Upper lobe of left lung (tissue), 6 donors: ENCODE data around the gene STAMBP. TPM values are rescaled to one million over a fixed set of nuclear protein-coding genes. Genes with fewer than 3 reads are reported as not detected.

Source experiments
- ATAC-seq, 2 donors: fragments of 200-7000 bp; cut with Tn5 transposase; one replicate each; pipeline ENCODE4 v1.9.1; 2022; ENCODE audit warnings: mild to moderate bottlenecking in 2 of 2, moderate library complexity in 2 of 2; ENCODE audit not compliant: low FRiP score in 2 of 2
- DNase-seq, 2 donors: peaks; one replicate each; pipeline ENCODE4 v3.0.0-alpha.2; 2019 to 2020
- H3K27ac ChIP-seq, 4 donors: fragments of 200-600 bp; sonication (generic); one replicate each; pipeline ENCODE4 v1.5.1; 2016 to 2019
- H3K27me3 ChIP-seq, 4 donors: fragments of 200-600 bp; sonication (generic); one replicate each; pipeline ENCODE4 v1.5.1; 2017 to 2019
- H3K36me3 ChIP-seq, 4 donors: fragments of 200-600 bp; sonication (generic); one replicate each; pipeline ENCODE4 v1.5.1; 2016 to 2019
- H3K4me1 ChIP-seq, 4 donors: fragments of 200-600 bp; sonication (generic); one replicate each; pipeline ENCODE4 v1.5.1; 2018 to 2019
- H3K4me3 ChIP-seq, 4 donors: fragments of 200-600 bp; sonication (generic); one replicate each; pipeline ENCODE4 v1.5.1; 2017 to 2019; ENCODE audit warnings: mild to moderate bottlenecking in 2 of 4, moderate library complexity in 1 of 4
- H3K9me3 ChIP-seq, 4 donors: fragments of 200-600 bp; sonication (generic); one replicate each; pipeline ENCODE4 v1.5.1; 2018 to 2019
- EP300 ChIP-seq, 4 donors: sonication (generic); formaldehyde crosslinking; IDR thresholded peaks; one replicate each; pipeline ENCODE4 v1.5.1; 2017; ENCODE audit warnings: antibody characterized with exemption in 4 of 4, control low read depth in 2 of 4
- POLR2A ChIP-seq, 4 donors: fragments of 450-650 bp; IDR thresholded peaks; one replicate each; pipeline ENCODE4 v1.5.1; 2016 to 2017; ENCODE audit warnings: antibody characterized with exemption in 4 of 4, mild to moderate bottlenecking in 2 of 4
- POLR2AphosphoS5 ChIP-seq, 2 donors: sonication (generic); formaldehyde crosslinking; IDR thresholded peaks; one replicate each; pipeline ENCODE4 v1.5.1; 2017; ENCODE audit warnings: antibody characterized with exemption in 2 of 2
- WGBS, 2 donors: methylation state at CpG; one replicate each; pipeline ENCODE4 v1.1.5; 2017 to 2018; 5-methylcytosine and 5-hydroxymethylcytosine counted together
- total RNA-seq, 6 donors: library from RNA; depleted of rRNA in 4 of 6; stranded (reverse); fragments of >200 nt in 4 of 6; gene quantifications; one replicate each; pipeline versions ENCODE4 v1.1.0 to v1.2.1, GENCODE V29; 2016 to 2021
- TF ChIP-seq, protein P1 (sequence below), 6 experiments: fragments of 450-650 bp in 4 of 6; fragments of 200-600 bp in 2 of 6; sonication (generic) in 2 of 6; IDR thresholded peaks; one replicate each; pipeline ENCODE4 v1.5.1; 2016 to 2019; ENCODE audit warnings: antibody characterized with exemption in 6 of 6
- donor health status: DM: no; HTN: no; CAD: no; lungs with moderate emphysema.
- donor health status: DM: no; HTN: yes; CAD: no; lungs with severe emphysema.

STAMBP gene
- total RNA-seq, 6 donors from 2014 or later, result 22.8 to 41.7 (median 28.3) TPM

DNA sequence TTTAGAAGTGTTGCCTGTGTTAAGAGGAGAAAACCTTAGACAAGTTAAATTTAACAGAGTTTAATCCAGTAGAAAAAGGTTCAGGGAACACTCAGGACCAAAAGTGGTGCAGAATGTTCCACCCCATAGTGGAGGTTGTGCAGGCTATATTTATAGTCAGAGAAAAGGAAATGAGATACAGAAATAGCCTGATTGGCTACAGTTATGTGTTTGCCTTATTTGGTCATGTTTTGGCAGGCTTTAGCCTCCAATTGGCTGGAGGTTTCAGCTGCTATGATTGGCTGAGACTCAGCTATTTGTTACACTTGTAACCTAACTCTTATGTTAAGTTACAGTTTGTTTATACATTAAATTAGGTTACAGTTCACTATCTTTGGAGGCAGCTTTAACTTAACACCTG is 4.2 kb downstream of the STAMBP start:
- Histone ChIP-seq H3K36me3 (peaks cover 3 to 33% (median 10%) of the 10 kb centered on the region in 4 donors), H3K27ac (no peak overlapping the region), H3K4me3 (no peak overlapping the region), H3K9me3 (no peaks in the 10 kb centered on the region), H3K4me1 (peaks cover 10 to 26% (median 15%) of the 10 kb centered on the region in 4 donors), H3K27me3 (no peaks in the 10 kb centered on the region)
- DNase-seq, result no peak
- no peak for ATAC-seq
- TF ChIP-seq POLR2A (IDR thresholded peaks at IDR 0.05) (no peak), POLR2AphosphoS5 (IDR thresholded peaks at IDR 0.05) (no peak), EP300 (IDR thresholded peaks at IDR 0.05) (no peak)
- TF ChIP-seq, protein P1, sequence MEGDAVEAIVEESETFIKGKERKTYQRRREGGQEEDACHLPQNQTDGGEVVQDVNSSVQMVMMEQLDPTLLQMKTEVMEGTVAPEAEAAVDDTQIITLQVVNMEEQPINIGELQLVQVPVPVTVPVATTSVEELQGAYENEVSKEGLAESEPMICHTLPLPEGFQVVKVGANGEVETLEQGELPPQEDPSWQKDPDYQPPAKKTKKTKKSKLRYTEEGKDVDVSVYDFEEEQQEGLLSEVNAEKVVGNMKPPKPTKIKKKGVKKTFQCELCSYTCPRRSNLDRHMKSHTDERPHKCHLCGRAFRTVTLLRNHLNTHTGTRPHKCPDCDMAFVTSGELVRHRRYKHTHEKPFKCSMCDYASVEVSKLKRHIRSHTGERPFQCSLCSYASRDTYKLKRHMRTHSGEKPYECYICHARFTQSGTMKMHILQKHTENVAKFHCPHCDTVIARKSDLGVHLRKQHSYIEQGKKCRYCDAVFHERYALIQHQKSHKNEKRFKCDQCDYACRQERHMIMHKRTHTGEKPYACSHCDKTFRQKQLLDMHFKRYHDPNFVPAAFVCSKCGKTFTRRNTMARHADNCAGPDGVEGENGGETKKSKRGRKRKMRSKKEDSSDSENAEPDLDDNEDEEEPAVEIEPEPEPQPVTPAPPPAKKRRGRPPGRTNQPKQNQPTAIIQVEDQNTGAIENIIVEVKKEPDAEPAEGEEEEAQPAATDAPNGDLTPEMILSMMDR (IDR thresholded peaks at IDR 0.05), result no peak

DNA sequence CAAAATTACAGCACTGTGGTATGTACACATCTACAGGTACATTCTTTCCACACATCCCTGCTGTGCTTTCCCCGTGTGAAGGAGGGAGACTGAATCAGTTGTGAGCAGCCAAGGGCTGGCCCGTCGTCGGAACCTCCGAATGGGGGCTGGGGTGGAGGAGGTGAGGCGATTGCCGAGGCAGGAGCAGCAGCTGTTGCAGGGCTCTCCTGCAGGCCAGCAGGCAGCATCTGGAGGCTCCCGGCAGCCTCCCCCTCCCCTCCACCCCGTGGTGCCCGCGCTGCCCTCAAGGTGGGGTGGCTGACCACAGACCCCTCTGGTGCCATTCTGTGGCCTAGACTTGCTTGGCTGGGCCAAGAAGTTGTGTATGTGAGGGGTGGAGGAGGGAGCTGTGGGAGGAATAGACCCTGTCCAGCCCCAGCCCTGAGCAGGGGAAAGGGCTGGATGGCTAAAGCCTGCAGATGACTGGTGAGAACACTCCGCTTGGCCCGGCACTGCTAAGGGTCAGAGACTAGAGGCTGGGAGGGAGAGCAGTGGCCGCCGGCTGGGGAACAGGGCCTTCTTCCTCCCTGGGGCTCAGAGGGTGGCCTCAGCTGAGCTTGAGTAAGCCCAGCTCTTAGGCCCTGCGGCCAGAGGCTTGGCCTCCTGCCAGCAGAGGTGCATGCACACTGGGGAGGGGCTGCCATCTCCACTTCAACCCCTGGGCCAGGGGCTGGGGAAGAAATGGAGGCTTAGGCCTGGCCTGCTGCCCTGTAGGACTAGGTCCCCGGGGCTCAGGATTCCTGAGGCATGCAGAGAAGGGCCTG is 7.6 kb downstream of the STAMBP start:
- ATAC-seq, result peak; percentile 10 to 35
- H3K27ac ChIP-seq, result peak overlapping the region in 1 of 4 donors; percentile 27
- H3K4me1 ChIP-seq, result peaks cover 3 to 8% (median 6%) of the 10 kb centered on the region in 4 donors
- WGBS, 2 donors, result 78 to 88% methylated on average over 10 to 17 of the region's 17 CpGs
- H3K36me3 ChIP-seq, result peaks cover 3 to 35% (median 10%) of the 10 kb centered on the region in 4 donors
- H3K27me3 ChIP-seq, result no peaks in the 10 kb centered on the region
- TF ChIP-seq POLR2A (IDR thresholded peaks at IDR 0.05) (no peak), EP300 (IDR thresholded peaks at IDR 0.05) (no peak), POLR2AphosphoS5 (IDR thresholded peaks at IDR 0.05) (no peak)
- TF ChIP-seq, protein P1 (IDR thresholded peaks at IDR 0.05), result no peak
- peak in 1 of 2 donors; percentile 71 for DNase-seq
- H3K9me3 ChIP-seq, result no peaks in the 10 kb centered on the region
- no peak overlapping the region for H3K4me3 ChIP-seq

DNA sequence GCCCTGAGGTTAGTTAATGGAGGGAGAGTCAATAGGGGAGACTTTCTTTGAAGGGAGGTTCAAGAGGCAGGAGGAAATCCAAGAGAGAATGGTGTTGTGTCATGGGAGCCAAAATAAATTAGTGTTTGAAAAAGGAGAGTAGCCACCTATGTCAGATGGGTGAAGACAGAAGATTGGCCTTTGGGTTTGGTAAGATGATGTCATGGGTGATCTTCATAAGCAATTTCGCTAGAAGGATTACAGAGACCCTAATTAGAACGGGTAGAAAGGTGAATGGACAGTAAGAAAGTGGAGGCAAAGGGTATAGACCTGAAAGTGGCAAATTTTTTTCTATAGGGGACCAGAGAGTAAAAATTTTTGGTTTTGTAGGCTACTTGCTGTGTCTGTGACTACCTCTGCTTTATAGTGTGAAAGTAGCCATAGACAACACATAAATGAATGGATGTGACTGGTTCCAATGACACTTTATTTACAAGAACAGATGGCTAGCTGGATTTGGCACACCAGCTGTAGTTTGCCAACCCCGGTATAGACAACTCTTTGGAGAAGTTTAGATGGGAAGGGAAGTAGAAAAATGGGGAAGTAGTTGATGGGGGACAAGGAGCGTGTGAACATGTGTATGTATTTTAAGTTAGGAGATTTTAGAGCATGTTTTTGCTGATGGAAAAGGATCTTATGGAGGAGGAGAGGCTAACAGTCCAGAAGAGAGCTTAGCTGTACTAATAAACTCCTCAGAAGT is 9.3 kb downstream of the STAMBP start:
- Histone ChIP-seq H3K27me3 (no peaks in the 10 kb centered on the region), H3K9me3 (no peaks in the 10 kb centered on the region), H3K27ac (no peak overlapping the region), H3K4me3 (no peak overlapping the region), H3K4me1 (peaks cover 3 to 7% (median 5%) of the 10 kb centered on the region in 4 donors), H3K36me3 (peaks cover 0 to 21% (median 8%) of the 10 kb centered on the region in 4 donors)
- ATAC-seq (peak in 1 of 2 donors; percentile 55), DNase-seq (no peak)
- TF ChIP-seq EP300 (IDR thresholded peaks at IDR 0.05) (no peak), POLR2AphosphoS5 (IDR thresholded peaks at IDR 0.05) (no peak), POLR2A (IDR thresholded peaks at IDR 0.05) (no peak)
- TF ChIP-seq, protein P1 (IDR thresholded peaks at IDR 0.05), result no peak
- WGBS, 2 donors, result 72 to 81% methylated on average over 4 of the region's 4 CpGs

DNA sequence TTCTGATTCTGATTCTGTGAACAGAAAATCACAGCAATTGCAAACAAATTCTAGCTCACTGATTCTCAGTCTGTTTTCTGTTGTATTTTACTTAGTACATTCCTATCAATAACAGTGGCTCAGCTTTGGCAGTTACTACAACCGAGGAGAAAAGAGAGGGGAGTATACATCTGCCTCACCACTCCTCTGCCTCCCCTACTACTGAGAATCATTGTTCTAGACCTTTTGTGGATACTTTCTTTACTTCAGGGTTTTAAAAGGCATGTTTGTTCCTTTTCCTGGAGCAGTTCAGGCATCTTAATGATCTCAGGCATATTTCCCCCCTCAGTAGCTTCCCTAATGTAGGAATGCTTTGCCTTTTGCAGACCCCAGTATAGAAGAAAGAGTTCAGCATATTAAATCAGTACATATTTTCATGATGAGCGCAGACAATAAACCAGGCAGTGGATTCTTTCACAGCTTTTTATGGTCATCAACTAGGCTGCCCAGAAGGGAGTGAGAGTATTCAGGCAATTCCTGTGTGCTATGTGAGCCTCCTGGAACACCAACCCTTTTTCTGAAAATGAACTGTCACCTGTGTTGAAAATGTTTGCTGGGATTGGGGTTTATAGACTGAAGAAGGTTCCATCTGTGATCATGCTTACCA is 10.3 kb downstream of the STAMBP start:
- H3K27me3 ChIP-seq, result no peaks in the 10 kb centered on the region
- DNase-seq (no peak), ATAC-seq (no peak)
- 68 to 73% methylated on average over 2 of the region's 2 CpGs for WGBS, 2 donors
- TF ChIP-seq POLR2AphosphoS5 (IDR thresholded peaks at IDR 0.05) (no peak), EP300 (IDR thresholded peaks at IDR 0.05) (no peak), POLR2A (IDR thresholded peaks at IDR 0.05) (no peak)
- TF ChIP-seq, protein P1 (IDR thresholded peaks at IDR 0.05), result no peak
- H3K36me3 ChIP-seq, result peaks cover 0 to 16% (median 6%) of the 10 kb centered on the region in 4 donors
- no peaks in the 10 kb centered on the region for H3K9me3 ChIP-seq
- H3K4me1 ChIP-seq, result peaks cover 0 to 7% (median 5%) of the 10 kb centered on the region in 4 donors
- no peak overlapping the region for H3K4me3 ChIP-seq
- H3K27ac ChIP-seq, result no peak overlapping the region
